Small intestine (tissue), 7 donors: ENCODE data around the gene ACAD10. TPM values are rescaled to one million over a fixed set of nuclear protein-coding genes. Genes with fewer than 3 reads are reported as not detected.
"Not testable (repeated sequence)": the region's sequence is repeated elsewhere in the genome, so short reads cannot be mapped to it uniquely, and the experiment has no call there.

Experiments
- DNase-seq, 2 donors: peaks; one replicate each; pipeline versions ENCODE4 v3.0.0 to v3.0.0-alpha.2; 2013
- FAIRE-seq: peaks from 2 replicates; lab custom pipeline; 2012; peaks lifted over from hg19 to GRCh38; lab: Jason Lieb, UNC
- H3K27ac ChIP-seq, 3 donors: one replicate each; pipeline ENCODE4 v1.5.1; 2013; ENCODE audit warnings: low read length in 2 of 3, mild to moderate bottlenecking in 2 of 3, control low read depth in 1 of 3, inconsistent platforms in 1 of 3, low read depth in 1 of 3, moderate library complexity in 1 of 3
- H3K27me3 ChIP-seq, 3 donors: one replicate each; pipeline ENCODE4 v1.6.1; 2013; ENCODE audit warnings: low read length in 3 of 3, inconsistent platforms in 1 of 3; ENCODE audit not compliant: control insufficient read depth in 3 of 3, insufficient read depth in 3 of 3
- H3K36me3 ChIP-seq, 3 donors: one replicate each; pipeline ENCODE4 v1.6.1; 2013; ENCODE audit warnings: low read length in 3 of 3, inconsistent platforms in 1 of 3, low read depth in 1 of 3, mild to moderate bottlenecking in 1 of 3, moderate library complexity in 1 of 3; ENCODE audit not compliant: control insufficient read depth in 3 of 3, insufficient read depth in 2 of 3
- H3K4me1 ChIP-seq, 3 donors: one replicate each; pipeline ENCODE4 v1.6.1; 2013; ENCODE audit warnings: low read length in 2 of 3, inconsistent platforms in 1 of 3, low read depth in 1 of 3, mild to moderate bottlenecking in 1 of 3, moderate library complexity in 1 of 3; ENCODE audit not compliant: control insufficient read depth in 3 of 3, insufficient read depth in 2 of 3
- H3K4me3 ChIP-seq, 3 donors: one replicate each; pipeline ENCODE4 v1.5.1; 2013; ENCODE audit warnings: low read length in 3 of 3, control low read depth in 1 of 3, inconsistent platforms in 1 of 3, low read depth in 1 of 3, mild to moderate bottlenecking in 1 of 3, moderate library complexity in 1 of 3
- H3K9me3 ChIP-seq, 2 donors: one replicate each; pipeline ENCODE4 v1.6.1; 2013; ENCODE audit warnings: low read depth in 1 of 2, low read length in 1 of 2; ENCODE audit not compliant: control insufficient read depth in 2 of 2, insufficient read depth in 1 of 2
- WGBS, 3 donors: extraction: QIAGEN DNeasy Blood & Tissue Kit; methylation state at CpG; one replicate each; pipeline ENCODE4 v1.1.7; 2013; 5-methylcytosine and 5-hydroxymethylcytosine counted together
- polyA plus RNA-seq, 4 donors: library from polyadenylated mRNA; stranded (reverse) in 3 of 4; unstranded in 1 of 4; fragments of 200-250 nt in 3 of 4; fragments of 120-200 nt in 1 of 4; gene quantifications; one replicate each; pipeline versions ENCODE4 v1.2.1 to v1.2.3, GENCODE V29; 2013
- donor health status: healthy with polysubstance abuse.
- donor health status: control.
- donor health status: control.
- donor health status: Bipolar disorder and iron deficiency.
- donor health status: healthy.

ACAD10 gene
- polyA plus RNA-seq, 4 donors, result 20.2 to 42.5 (median 33.0) TPM

DNA sequence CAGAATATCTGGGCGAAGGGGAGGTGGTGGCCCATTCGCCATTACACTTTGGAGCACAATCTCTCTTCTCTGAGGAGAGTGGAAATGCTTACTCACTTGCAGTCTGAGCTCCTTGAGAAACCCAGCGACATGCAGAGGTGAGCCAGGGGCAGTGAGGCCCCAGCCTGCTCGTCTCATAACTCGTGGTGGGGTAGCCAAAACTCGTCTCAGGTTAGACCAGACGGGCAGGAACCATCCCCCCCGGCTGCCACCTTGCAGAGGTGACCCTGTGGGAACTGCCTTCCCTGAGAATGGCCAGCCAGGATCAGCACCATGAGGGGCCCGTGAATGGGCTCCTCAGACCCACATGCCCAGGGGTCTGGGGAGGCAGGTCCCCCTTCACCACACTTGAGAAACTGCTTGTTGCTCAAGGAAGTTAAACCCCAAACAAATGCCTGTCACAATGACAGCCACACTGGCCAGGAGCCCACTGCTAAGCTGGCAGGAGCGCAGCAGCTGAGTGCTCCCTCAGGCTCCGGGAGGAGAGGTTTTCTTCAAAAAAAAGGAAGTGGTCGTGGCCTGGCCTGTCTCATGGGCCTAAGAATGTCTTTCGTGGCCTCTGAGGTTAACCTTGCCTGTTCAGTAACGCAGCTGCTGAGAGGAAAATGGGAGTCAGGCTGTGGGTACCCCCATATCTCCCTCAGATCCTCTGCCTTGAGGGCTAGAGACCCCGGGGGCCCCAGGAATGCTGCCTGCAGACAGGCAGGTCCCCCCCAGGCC, 71.7 kb downstream of the ACAD10 start:
- no peaks in the 10 kb centered on the region for H3K27me3 ChIP-seq
- H3K9me3 ChIP-seq, result no peaks in the 10 kb centered on the region
- DNase-seq (no peak), FAIRE-seq (no peak)
- WGBS, 3 donors, result 62 to 83% (median 77%) methylated on average over 15 of the region's 15 CpGs
- H3K27ac ChIP-seq, result peak overlapping the region in 1 of 3 donors; percentile 58
- H3K4me3 ChIP-seq, result no peak overlapping the region
- H3K36me3 ChIP-seq, result peaks cover 2 to 61% (median 8%) of the 10 kb centered on the region in 3 donors
- H3K4me1 ChIP-seq, result peaks cover 0 to 3% (median 0%) of the 10 kb centered on the region in 3 donors

DNA sequence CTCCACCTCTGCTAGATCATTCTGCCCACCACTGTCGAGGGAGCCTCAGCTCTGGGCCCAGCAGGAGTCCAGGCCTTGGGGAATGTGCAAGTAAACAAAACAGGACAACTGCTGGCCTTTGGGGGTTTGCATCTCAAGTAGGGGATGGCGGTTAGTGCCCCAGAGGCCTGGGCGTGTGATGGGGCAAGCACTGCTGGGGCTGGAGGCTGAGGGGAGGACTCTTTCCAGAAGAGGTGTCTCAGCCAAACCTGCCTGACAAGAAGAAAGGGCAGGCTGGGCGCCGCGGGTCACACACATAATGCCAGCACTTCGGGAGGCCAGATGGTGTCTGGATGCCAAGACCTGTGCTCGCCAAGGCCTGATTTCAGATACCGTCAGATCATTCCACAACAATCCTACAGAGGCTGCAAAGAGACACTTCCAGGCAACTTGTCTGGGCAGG, 72.3 kb downstream of the ACAD10 start:
- Histone ChIP-seq H3K27me3 (no peaks in the 10 kb centered on the region), H3K27ac (peak overlapping the region in 1 of 3 donors; percentile 58), H3K9me3 (no peaks in the 10 kb centered on the region), H3K4me3 (no peak overlapping the region), H3K4me1 (peaks cover 0 to 3% (median 0%) of the 10 kb centered on the region in 3 donors), H3K36me3 (peaks cover 2 to 61% (median 8%) of the 10 kb centered on the region in 3 donors)
- WGBS, 3 donors, result 74 to 79% (median 79%) methylated on average over 9 of the region's 9 CpGs
- FAIRE-seq (no peak), DNase-seq (no peak)

DNA sequence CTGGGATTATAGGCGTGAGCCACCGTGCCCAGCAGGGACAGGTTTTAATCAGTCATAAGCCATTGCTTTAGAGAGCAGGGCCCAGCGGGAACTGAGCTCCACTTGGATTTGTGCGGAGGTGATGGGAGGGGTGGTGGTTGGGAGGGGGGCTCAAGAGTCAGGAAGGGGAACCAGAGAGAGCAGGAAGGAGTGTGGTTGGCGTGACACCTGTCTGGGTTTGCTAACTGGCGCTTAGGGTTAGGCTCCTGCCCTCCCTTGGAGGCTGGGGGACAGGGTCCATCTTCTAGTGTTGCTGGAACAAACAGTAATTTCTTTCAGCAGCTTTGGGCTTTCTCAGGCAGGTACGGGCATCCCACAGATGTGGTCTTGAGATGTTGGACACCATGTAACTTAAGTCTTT, 73.4 kb downstream of the ACAD10 start:
- Histone ChIP-seq H3K9me3 (no peaks in the 10 kb centered on the region), H3K27ac (no peak overlapping the region), H3K27me3 (no peaks in the 10 kb centered on the region), H3K4me3 (no peak overlapping the region), H3K36me3 (peaks cover 2 to 50% (median 5%) of the 10 kb centered on the region in 3 donors), H3K4me1 (no peaks in the 10 kb centered on the region)
- FAIRE-seq (no peak), DNase-seq (no peak)
- 84 to 89% (median 86%) methylated on average over 7 of the region's 7 CpGs for WGBS, 3 donors

DNA sequence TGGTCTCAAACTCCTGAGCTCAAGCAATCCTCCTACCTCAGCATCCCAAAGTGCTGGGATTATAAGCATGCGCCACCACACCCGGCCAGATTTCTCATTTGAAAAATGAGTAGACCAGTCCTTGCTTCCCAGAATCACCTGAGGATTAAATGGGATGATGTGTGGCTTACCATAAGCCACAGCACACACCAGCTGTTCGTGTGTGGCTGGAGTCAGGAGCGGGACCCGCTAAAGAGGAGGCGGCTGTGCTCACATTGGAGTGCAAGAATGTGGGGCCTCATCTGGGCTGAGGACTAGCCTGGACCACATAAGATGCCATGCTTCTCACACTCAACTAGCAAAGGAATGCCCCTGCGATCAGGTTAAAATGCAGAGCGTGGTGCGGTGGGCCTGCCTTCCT, 74.1 kb downstream of the ACAD10 start:
- Histone ChIP-seq H3K27ac (no peak overlapping the region), H3K4me1 (no peaks in the 10 kb centered on the region), H3K4me3 (no peak overlapping the region), H3K9me3 (no peaks in the 10 kb centered on the region), H3K27me3 (no peaks in the 10 kb centered on the region), H3K36me3 (peaks cover 2 to 43% (median 5%) of the 10 kb centered on the region in 3 donors)
- DNase-seq (no peak), FAIRE-seq (no peak)
- 84 to 93% (median 88%) methylated on average over 9 of the region's 9 CpGs for WGBS, 3 donors

DNA sequence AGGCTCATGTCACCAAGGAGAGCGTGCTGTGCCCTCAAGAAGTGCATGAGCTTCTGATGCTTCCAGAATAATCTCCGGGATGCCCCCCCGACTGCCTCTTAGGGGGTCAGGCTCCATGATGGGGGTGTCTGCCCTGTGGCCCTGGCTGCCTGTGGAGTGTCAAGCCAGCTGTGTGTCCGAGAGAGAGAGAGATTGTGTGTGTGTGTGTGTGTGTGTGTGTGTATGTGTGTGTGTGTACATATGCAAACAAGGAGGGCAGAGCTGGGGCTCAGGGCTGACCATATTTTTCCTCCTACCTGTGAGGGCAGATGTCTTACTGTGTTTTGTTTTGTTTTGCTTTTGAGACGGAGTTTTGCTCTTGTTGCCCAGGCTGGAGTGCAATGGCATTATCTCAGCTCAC, 75.2 kb downstream of the ACAD10 start:
- DNase-seq (no peak), FAIRE-seq (no peak)
- 68 to 73% (median 72%) methylated on average over 5 of the region's 5 CpGs for WGBS, 3 donors
- Histone ChIP-seq H3K36me3 (peaks cover 0 to 32% (median 2%) of the 10 kb centered on the region in 3 donors), H3K27me3 (no peaks in the 10 kb centered on the region), H3K27ac (peak overlapping the region in 1 of 3 donors; percentile 20), H3K9me3 (no peaks in the 10 kb centered on the region), H3K4me3 (no peak overlapping the region), H3K4me1 (peaks cover 0 to under 1% (median 0%) of the 10 kb centered on the region in 3 donors)

DNA sequence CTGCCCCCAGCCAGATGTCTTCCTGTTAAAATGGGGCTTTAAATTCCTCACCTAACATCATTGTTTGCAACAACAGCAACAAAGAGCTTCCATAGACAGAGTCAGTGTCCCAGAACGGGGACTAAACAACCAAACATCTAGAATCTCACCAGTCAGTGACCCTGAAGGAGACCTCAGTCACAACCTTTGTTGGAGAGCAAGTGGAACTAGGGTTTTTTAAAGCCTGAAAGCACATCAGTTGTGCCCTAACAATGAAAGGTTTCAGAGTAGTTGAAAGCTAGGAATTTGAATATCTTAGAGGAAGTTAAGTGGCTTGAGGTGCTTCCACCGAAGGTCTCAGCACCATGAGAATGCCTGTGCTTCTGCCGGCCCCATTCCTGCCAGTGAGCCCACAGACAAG, 75.9 kb downstream of the ACAD10 start:
- no peak overlapping the region for H3K4me3 ChIP-seq
- no peaks in the 10 kb centered on the region for H3K27me3 ChIP-seq
- peak overlapping the region in 1 of 3 donors; percentile 68 for H3K27ac ChIP-seq
- peaks cover 0 to 3% (median 0%) of the 10 kb centered on the region in 3 donors for H3K4me1 ChIP-seq
- H3K9me3 ChIP-seq, result no peaks in the 10 kb centered on the region
- peaks cover 0 to 26% (median 0%) of the 10 kb centered on the region in 3 donors for H3K36me3 ChIP-seq
- DNase-seq, result no peak
- no peak for FAIRE-seq
- WGBS, 3 donors, result 45 to 62% (median 47%) methylated on average over 3 of the region's 3 CpGs

DNA sequence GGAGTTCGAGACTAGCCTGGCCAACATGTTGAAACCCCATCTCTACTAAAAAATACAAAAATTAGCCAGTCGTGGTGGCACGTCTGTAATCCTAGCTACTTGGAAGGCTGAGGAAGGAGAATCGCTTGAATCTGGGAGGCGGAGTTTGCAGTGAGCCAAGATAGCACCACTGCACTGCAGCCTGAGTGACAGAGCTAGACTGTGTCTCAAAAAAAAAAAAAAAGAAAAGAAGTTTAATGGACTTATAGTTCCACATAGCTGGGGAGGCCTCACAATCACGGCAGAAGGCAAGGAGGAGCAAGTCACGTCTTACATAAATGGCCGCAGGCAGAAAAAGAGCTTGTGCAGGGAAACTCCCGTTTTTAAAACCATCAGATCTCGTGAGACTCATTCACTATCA, 77.7 kb downstream of the ACAD10 start:
- H3K4me3 ChIP-seq, H3K9me3 ChIP-seq, FAIRE-seq: not testable (repeated sequence)

DNA sequence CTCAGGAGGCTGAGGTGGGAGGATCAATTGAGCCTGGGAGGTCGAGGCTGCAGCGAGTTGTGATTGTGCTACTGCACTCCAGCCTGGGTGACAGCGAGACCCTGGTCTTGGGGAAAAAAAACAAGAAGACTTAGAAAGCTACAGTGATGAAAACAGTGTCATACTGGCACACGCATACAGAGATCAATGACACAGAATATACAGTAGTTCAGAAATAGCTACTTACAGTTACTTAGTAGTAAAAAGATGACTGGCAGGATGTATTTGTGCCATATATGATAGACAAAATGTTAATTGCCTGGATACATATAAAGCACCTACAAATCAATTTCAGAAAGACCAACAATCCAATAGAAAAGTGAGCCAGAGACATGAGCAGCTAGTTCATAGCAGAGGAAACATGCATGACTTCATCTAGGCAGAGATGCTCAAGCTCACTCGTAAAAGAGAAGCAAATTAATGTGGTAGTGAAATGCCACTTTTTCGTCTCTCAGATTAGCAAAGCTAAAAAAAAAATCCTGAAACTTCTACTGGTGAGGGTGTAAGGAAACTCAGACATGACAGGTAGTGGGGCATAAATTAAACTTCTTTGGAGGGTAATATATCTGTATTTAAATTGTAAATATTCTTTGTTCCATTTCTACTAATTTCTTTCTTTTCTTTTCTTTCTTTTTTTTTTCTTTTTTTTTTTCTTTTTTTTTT, 78.4 kb downstream of the ACAD10 start:
- no peak for FAIRE-seq
- WGBS, 3 donors, result 70 to 73% (median 71%) methylated on average over 6 of the region's 6 CpGs

More for the DNA sequence above, 77.7 kb downstream of the ACAD10 start:
- H3K36me3 ChIP-seq, H3K27ac ChIP-seq, DNase-seq, H3K27me3 ChIP-seq: not testable (repeated sequence)
- H3K4me1 ChIP-seq, result peaks cover 0 to 13% (median 0%) of the 10 kb centered on the region in 3 donors
- 66 to 69% (median 69%) methylated on average over 10 of the region's 10 CpGs for WGBS, 3 donors

More for the DNA sequence above, 78.4 kb downstream of the ACAD10 start:
- Histone ChIP-seq H3K4me1 (peaks cover 0 to 18% (median 0%) of the 10 kb centered on the region in 3 donors), H3K9me3 (no peaks in the 10 kb centered on the region), H3K36me3 (peaks cover 0 to 7% (median 0%) of the 10 kb centered on the region in 3 donors), H3K4me3 (no peak overlapping the region), H3K27me3 (no peaks in the 10 kb centered on the region), H3K27ac (no peak overlapping the region)
- DNase-seq, result no peak
